Muscle of arm (tissue), 12 donors: ENCODE measurements around the gene RFX5. TPM values are rescaled to one million over a fixed set of nuclear protein-coding genes. Genes with fewer than 3 reads are reported as not detected.

ENCODE experiments used
- DNase-seq: peaks from one replicate; pipeline ENCODE4 v3.0.0-alpha.2; 2013
- polyA plus RNA-seq, 12 donors: library from polyadenylated mRNA; unstranded; fragments of 120-200 nt; gene quantifications; one replicate each; pipeline ENCODE4 v1.2.1, GENCODE V29; 2013; ENCODE audit not compliant: insufficient read length in 12 of 12

Gene RFX5
- polyA plus RNA-seq, 12 donors, result 19.0 to 33.3 (median 23.9) TPM; not detected in 1

DNA sequence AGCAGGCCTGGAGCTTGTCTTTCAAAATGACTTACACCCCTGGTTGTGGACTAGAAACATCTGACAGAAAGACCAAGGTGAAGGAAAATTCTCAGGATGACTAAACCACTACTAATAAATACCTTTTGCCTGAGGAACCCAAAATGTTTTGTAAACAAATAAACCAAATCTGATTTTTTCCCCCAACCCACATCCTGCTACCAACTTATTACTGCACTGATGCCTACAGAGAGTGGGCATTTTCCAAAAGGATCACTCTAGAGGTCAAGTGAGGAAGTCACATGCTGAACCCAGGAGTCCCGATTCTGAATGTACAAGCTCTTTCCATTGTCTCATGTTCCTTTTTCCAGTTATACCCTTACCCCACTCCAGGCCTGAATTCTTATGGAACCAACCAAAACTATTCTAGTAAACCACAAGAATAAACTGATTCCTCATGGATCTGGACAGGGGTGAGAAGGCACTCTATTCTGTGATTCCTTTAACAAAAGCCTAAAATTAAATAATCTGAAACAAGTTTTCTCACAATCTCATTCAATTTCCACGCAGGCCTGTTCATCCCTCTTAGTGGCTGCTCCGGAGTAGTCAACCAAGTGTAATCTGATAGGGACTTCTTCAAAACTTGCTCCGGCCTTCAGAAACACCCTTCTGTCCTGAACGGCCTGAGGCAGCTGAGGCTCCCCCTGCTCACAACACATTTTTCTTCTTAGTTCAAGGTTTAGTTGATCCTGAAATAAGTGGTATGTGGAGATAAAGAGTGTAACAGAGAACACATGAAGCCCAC, 21.2 kb downstream of the RFX5 start:
- DNase-seq, result no peak

GRCh38 chr1:151325231-151325630, 21.8 kb downstream of the RFX5 start:
- DNase-seq, result no peak

DNA sequence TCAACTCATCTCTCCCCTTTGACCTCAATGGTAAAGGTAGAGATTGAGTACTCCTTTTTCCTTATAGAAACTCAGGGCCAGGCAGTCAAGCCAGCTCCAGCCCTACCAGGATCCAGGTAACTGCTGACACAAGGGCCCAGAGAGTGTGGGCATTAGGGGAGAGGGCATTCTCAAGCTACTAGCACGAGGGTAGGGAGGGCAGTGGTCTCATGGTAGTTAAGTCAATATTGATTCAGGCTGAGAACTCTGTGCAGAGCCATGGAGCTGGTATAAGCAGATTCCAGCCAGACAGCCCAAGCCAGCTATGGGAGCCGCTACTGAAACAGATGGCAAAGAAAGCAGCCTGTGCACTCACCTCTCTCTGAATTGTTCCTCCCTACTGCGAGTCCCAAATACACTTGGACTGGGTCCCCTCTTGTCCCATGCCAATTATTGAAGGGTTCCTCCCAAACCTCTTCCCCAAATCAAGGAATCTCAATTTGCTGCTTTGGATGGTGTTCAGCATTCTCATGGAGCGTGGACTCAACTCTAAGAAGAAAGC, 22.6 kb downstream of the RFX5 start:
- DNase-seq, result no peak

- DNase-seq, result no peak
Measured at GRCh38 chr1:151318975-151319374, 28.1 kb downstream of the RFX5 start.

GRCh38 chr1:151315565-151316235, 31.4 kb downstream of the RFX5 start:
- no peak for DNase-seq

DNA sequence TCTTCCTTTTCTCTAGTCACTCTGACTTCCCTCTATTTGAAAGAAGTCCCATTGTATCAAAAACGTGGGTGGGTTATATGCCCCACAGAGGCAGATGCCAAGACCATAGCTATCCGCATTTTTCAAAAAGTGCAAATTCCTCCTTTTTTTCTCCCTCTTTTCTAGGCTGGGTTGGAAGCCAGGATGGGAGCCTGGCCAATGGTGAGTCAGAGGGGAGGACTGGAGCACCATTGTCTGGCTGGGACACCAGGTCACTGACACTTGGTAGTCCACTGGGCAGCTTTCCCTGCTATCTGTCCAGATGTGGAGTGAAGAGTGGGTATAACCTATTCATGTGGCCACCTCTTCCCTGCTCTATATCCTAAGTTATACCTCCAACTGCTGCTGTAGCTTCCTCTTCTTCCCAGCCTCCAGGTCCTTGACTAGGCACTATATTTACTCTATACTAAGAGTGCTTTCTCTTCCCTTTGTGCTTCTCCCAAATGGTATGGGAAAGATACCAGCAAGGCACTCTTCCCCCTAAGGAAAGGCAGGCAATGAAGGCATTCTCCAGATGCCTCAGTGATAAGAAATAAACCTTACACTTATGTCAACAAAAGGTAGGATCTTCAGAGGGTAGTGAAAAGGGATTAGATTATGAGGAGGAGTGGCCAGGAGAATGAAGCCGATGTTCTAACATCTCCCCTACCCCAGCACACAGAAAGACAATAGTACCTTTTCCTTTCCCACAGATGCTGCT, 32.7 kb downstream of the RFX5 start:
- DNase-seq, result peak; percentile 60

DNA sequence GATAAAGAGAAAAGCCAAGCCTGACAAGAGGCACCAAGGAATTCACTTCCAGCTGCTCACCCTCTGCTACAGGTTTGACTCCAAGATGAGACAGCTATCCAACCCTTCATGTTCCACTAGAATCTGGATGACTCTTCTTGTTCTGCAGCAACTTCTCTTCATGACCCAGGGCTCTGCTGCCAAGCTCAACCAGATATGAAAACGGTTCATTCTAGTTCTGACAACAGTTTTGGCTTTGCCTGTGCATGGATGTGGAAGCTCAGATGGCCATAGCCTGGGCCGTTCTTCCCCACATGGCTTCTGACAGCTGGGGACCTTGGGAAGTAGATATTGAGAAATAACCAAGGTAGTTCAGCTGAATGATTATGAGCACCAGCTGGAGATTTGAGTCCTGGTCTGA, 33.6 kb downstream of the RFX5 start:
- DNase-seq, result no peak

DNA sequence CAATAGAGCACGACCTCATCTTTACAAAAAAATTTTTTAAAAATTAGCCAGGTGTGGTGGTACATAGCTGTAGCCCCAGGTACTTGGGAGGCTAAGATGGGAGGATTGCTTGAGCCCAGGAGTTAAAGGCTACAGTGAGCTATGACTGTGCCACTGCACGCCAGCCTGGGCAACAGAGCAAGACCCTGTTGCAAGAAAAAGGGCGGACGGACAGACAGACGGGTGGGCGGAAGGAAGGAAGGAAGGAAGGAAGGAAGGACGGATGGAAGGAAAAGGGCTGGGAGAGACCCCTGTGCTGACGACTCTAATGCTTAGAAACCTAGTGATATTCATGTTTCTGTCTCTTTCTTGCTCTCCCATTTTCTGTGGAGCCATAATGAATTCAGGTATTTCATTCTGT, 34.2 kb downstream of the RFX5 start:
- DNase-seq, result no peak

DNA sequence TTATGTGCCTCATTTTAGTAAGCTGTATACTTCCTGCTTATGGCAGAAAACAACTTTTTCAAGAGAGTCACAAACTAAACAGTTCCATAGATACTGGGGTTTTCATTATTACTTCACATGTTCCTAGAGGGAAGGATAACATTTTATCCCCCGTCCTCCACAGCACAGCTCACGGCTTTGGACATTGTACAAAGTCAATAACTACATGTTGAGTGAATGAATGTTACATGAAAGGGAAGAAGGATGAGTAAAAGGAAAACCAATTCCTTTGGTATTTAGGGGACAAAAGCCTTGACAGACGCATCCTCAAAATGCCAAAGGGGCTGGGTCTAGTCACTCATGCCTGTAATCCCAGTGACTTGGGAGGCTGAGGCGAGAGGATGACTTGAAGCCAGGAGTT, 34.6 kb downstream of the RFX5 start:
- DNase-seq, result no peak

GRCh38 chr1:151311589-151312331, 35.3 kb downstream of the RFX5 start:
- no peak for DNase-seq

DNA sequence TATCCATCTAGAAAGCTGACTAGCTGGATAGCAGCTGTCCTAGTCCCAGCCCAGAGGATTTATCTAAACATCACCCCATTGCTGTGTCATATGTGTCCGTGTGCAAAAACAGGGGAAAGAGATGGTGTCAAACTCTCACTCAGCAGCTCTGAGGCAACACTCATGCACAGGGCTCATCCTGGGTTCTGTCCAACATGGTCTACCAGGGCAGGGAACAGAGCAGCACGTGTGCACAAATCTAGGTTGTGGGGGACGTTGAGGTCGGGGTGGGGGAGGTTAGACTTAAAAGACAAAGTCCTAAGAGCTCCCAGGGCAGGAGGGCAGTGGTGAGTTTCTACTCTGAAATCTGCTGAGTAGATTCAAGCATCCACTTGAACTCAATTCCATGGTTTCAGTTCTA, 36.0 kb downstream of the RFX5 start:
- DNase-seq, result no peak

GRCh38 chr1:151309811-151310323, 37.2 kb downstream of the RFX5 start:
- peak; percentile 57 for DNase-seq

DNA sequence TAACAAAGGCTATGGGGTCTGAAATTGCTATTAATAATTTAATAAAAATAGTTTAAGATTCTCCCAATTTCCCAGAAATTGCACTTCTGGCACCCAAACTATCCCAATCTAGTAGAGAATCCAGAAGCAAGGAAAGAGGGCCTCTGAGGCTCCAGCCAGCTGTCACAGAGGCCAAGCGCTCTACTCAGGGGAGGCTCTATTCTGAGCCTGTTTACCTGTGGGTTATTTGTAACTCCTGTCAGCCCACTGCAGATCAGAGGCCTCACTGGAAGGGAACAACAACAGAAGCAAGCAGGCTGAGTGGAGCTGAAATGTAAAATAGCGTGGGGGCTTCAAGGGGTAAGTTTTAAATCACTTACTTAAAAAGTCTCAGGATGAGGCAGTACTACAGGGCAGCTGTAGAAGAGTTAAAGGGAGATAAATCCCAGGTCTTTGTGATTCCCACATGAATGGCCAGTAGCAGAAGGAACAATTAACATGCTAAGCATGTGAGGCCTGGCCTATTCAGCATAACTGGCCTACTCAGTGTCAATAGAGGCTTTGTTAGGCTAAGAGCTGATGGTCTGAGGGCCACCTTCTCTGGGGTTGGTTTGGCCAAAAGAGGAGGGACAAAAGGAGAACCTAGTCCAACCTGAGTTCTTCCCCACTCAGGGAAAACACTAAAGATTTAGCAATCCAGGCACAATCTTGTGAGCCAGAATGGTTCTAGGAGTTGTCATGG, 52.1 kb downstream of the RFX5 start:
- DNase-seq, result no peak

GRCh38 chr1:151293093-151293492, 54.0 kb downstream of the RFX5 start:
- DNase-seq, result no peak

DNA sequence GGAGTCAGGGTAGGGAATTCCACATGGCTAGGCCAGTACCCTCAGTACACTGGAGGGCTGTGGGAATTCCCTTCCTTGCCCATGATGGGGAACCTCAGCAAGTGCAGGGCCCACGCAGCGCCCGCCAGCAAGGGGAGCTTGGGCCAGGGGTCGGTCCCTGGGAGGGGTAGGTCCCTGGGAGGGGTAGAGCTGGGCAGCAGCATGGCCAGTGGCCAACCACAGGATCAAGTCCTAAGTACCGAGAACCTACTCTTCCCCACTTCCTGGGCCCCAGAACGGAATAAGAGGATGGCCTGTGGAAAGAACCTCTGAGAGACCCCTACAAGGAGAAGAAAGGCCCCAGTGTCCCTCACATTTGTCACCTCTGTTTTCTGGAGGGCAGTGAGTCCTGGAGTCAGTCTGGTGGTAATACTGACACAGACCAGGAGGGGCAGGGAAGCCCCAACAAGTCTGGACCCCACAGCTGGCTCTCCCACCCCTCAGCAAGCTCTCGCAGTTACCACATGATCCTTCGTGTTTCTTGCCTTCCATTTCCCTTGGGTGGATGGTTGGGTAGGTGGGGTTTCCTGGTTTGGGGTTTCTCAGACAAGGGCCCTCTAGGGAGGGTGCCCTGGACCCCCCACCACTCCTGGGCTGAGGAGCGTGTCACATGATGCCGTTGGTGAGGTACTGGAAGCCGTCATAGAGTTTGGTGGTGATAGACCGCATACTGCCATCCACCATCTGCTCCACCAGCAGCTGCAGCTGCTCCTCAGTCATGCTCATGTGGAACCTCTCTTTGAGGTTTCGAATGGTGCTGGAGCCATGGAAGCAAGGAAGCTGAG, 54.6 kb downstream of the RFX5 start:
- DNase-seq, result no peak

- DNase-seq, result no peak
Measured at GRCh38 chr1:151290709-151291303, 56.2 kb downstream of the RFX5 start.
